H9 (cell line): ENCODE measurements around the gene GIPC2. TPM values are rescaled to one million over a fixed set of nuclear protein-coding genes. Genes with fewer than 3 reads are reported as not detected.

Source experiments
- DNase-seq: peaks from one replicate; pipeline ENCODE4 v3.0.0-alpha.2; 2017
- H2AFZ ChIP-seq: one replicate; pipeline ENCODE4 v1.6.1; 2013; ENCODE audit warnings: mild to moderate bottlenecking, low read length, control low read depth, moderate library complexity
- H2AK5ac ChIP-seq: 2 replicates; pipeline ENCODE4 v1.6.1; 2013; ENCODE audit warnings: low read length, control low read depth, mixed read lengths; ENCODE audit not compliant: insufficient read length
- H2BK120ac ChIP-seq: one replicate; pipeline ENCODE4 v1.6.1; 2013; ENCODE audit warnings: low read depth, mild to moderate bottlenecking, low read length, control low read depth, inconsistent platforms; ENCODE audit not compliant: poor library complexity, severe bottlenecking
- H2BK12ac ChIP-seq: 2 replicates; pipeline ENCODE4 v1.6.1; 2013; ENCODE audit warnings: low read length, control low read depth, mixed read lengths, low read depth; ENCODE audit not compliant: insufficient read length
- H2BK15ac ChIP-seq: 2 replicates; pipeline ENCODE4 v1.6.1; 2013; ENCODE audit warnings: low read depth, low read length, control low read depth
- H2BK20ac ChIP-seq: one replicate; pipeline ENCODE4 v1.6.1; 2013; ENCODE audit warnings: low read depth, mild to moderate bottlenecking, low read length, control low read depth, inconsistent platforms; ENCODE audit not compliant: poor library complexity, severe bottlenecking
- H2BK5ac ChIP-seq: 2 replicates; pipeline ENCODE4 v1.6.1; 2013; ENCODE audit warnings: low read length, control low read depth, mixed read lengths; ENCODE audit not compliant: insufficient read length
- H3K14ac ChIP-seq: 2 replicates; pipeline ENCODE4 v1.6.1; 2013; ENCODE audit warnings: low read length, control low read depth; ENCODE audit not compliant: insufficient read depth
- H3K18ac ChIP-seq: 2 replicates; pipeline ENCODE4 v1.6.1; 2013; ENCODE audit warnings: low read depth, mild to moderate bottlenecking, mixed read lengths, low read length, control low read depth; ENCODE audit not compliant: insufficient read length
- H3K23ac ChIP-seq: 2 replicates; pipeline ENCODE4 v1.6.1; 2013; ENCODE audit warnings: low read length, control low read depth, mixed read lengths, low read depth; ENCODE audit not compliant: insufficient read length
- H3K23me2 ChIP-seq: 2 replicates; pipeline ENCODE4 v1.6.1; 2013; ENCODE audit warnings: low read depth, mild to moderate bottlenecking, mixed read lengths, low read length, control low read depth; ENCODE audit not compliant: insufficient read length, poor library complexity, severe bottlenecking
- H3K27ac ChIP-seq: 2 replicates; pipeline ENCODE4 v1.5.1; 2013; ENCODE audit warnings: low read length, control low read depth, mixed read lengths, low read depth; ENCODE audit not compliant: insufficient read length
- H3K27me3 ChIP-seq: 2 replicates; pipeline ENCODE4 v1.6.1; 2013; ENCODE audit warnings: low read length, control low read depth, inconsistent platforms; ENCODE audit not compliant: insufficient read depth
- H3K4ac ChIP-seq: 2 replicates; pipeline ENCODE4 v1.6.1; 2013; ENCODE audit warnings: low read depth, mild to moderate bottlenecking, control low read depth, inconsistent platforms, low read length, moderate library complexity
- H3K4me1 ChIP-seq: 2 replicates; pipeline ENCODE4 v1.6.1; 2013; ENCODE audit warnings: low read length, control low read depth, inconsistent platforms; ENCODE audit not compliant: insufficient read depth
- H3K4me2 ChIP-seq: 2 replicates; pipeline ENCODE4 v1.6.1; 2013; ENCODE audit warnings: low read length, control low read depth, mixed read lengths; ENCODE audit not compliant: insufficient read length, insufficient read depth
- H3K56ac ChIP-seq: 2 replicates; pipeline ENCODE4 v1.6.1; 2013; ENCODE audit warnings: low read depth, mild to moderate bottlenecking, mixed read lengths, low read length, control low read depth; ENCODE audit not compliant: insufficient read length
- H3K79me1 ChIP-seq: 2 replicates; pipeline ENCODE4 v1.6.1; 2013; ENCODE audit warnings: low read depth, mild to moderate bottlenecking, moderate library complexity, low read length, control low read depth, inconsistent platforms; ENCODE audit not compliant: insufficient read depth, poor library complexity, severe bottlenecking
- H3K79me2 ChIP-seq: 2 replicates; pipeline ENCODE4 v1.6.1; 2013; ENCODE audit warnings: low read length, control low read depth, inconsistent platforms; ENCODE audit not compliant: insufficient read depth
- H3K9ac ChIP-seq: 2 replicates; pipeline ENCODE4 v1.6.1; 2013; ENCODE audit warnings: low read length, control low read depth, mixed read lengths; ENCODE audit not compliant: insufficient read length; ENCODE audit errors: extremely low read depth
- H3K9me3 ChIP-seq: one replicate; pipeline ENCODE4 v1.6.1; 2013; ENCODE audit warnings: low read depth, low read length, inconsistent platforms; ENCODE audit not compliant: control insufficient read depth
- H3T11ph ChIP-seq: one replicate; pipeline ENCODE4 v1.6.1; 2013; ENCODE audit warnings: mild to moderate bottlenecking, low read length, control low read depth, inconsistent platforms
- H4K20me1 ChIP-seq: one replicate; pipeline ENCODE4 v1.6.1; 2013; ENCODE audit not compliant: control insufficient read depth, insufficient read length, insufficient read depth
- H4K5ac ChIP-seq: 2 replicates; pipeline ENCODE4 v1.6.1; 2013; ENCODE audit warnings: low read depth, mild to moderate bottlenecking, mixed read lengths, low read length, control low read depth; ENCODE audit not compliant: insufficient read length
- H4K8ac ChIP-seq: replicated peaks from 2 replicates; pipeline ENCODE4 v1.6.1; 2013; ENCODE audit warnings: low read length, control low read depth, mixed read lengths, low read depth; ENCODE audit not compliant: insufficient read length
- H4K91ac ChIP-seq: 2 replicates; pipeline ENCODE4 v1.6.1; 2013; ENCODE audit warnings: low read depth, mild to moderate bottlenecking, moderate library complexity, mixed read lengths, low read length, control low read depth; ENCODE audit not compliant: insufficient read length
- H3K27ac Mint-ChIP-seq, 3 experiments: 2 replicates in 2 of 3; 3 replicates in 1 of 3; pipeline ENCODE4 v1.8.0; 2020 to 2021; ENCODE audit warnings: mixed read lengths in 3 of 3, mild to moderate bottlenecking in 1 of 3, moderate library complexity in 1 of 3
- H3K27me3 Mint-ChIP-seq: 2 replicates; pipeline ENCODE4 v1.8.0; 2021; ENCODE audit warnings: low read depth, mild to moderate bottlenecking, moderate library complexity, mixed read lengths
- H3K36me3 Mint-ChIP-seq, 3 experiments: 2 replicates in 2 of 3; 3 replicates in 1 of 3; pipeline ENCODE4 v1.8.0; 2020 to 2021; ENCODE audit warnings: low read depth in 3 of 3, mixed read lengths in 3 of 3; ENCODE audit not compliant: insufficient read depth in 1 of 3
- H3K4me1 Mint-ChIP-seq, 2 experiments: 2 replicates each; pipeline ENCODE4 v1.8.0; 2020; ENCODE audit warnings: mixed read lengths in 2 of 2
- H3K4me3 Mint-ChIP-seq, 2 experiments: 2 replicates in 1 of 2; 3 replicates in 1 of 2; pipeline ENCODE4 v1.8.0; 2020 to 2021; ENCODE audit warnings: mild to moderate bottlenecking in 2 of 2, mixed read lengths in 2 of 2, moderate library complexity in 1 of 2
- H3K9me3 Mint-ChIP-seq, 2 experiments: 2 replicates in 1 of 2; 3 replicates in 1 of 2; pipeline ENCODE4 v1.8.0; 2020; ENCODE audit warnings: mild to moderate bottlenecking in 2 of 2, mixed read lengths in 2 of 2, moderate library complexity in 1 of 2
- WGBS: extraction: QIAGEN DNeasy Blood & Tissue Kit; methylation state at CpG from one replicate; pipeline ENCODE4 v1.1.7; 2013; ENCODE audit warnings: missing lambda C conversion rate, low lambda C conversion rate, mixed read lengths; ENCODE audit not compliant: insufficient read length; ENCODE audit errors: extremely low coverage; 5-methylcytosine and 5-hydroxymethylcytosine counted together
- total RNA-seq: library from RNA; stranded (reverse); gene quantifications from 2 replicates; pipeline ENCODE4 v1.2.1, GENCODE V29; 2021
- TF ChIP-seq, protein P1 (sequence below): fragments of 200-600 bp; sonication (generic); conservative IDR thresholded peaks from 3 replicates; pipeline ENCODE4 v1.8.0; 2021; ENCODE audit warnings: antibody characterized with exemption, mild to moderate bottlenecking

The GIPC2 gene
- total RNA-seq, 1 experiment from 2014 or later = 0.85 TPM

DNA sequence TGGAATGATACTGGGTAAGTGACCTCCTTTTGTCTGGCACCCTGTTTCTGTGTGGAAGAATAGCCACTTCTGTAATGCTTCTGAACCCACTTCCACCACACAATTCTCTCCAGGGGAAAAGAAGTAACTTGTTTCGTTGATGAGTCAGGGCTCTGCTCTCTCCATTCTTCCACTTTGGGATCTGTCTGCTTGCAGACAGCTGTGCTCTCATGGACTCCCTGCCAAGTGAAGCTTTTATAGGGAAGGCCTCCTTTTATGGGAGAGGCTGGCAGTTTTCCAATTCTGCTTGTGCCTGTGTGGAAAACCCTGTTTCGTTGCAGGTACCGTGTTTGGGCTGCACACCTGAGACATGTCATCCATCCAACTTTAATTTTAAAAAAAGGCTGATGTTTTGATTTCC lies 130.7 kb downstream of the GIPC2 start:
- no peak overlapping the region for H2BK15ac ChIP-seq
- H3K9me3 ChIP-seq = no peaks in the 10 kb centered on the region
- no peak overlapping the region for H3K18ac ChIP-seq
- no peaks in the 10 kb centered on the region for H3K4me1 ChIP-seq
- H4K8ac ChIP-seq = no peak overlapping the region
- no peaks in the 10 kb centered on the region for H3K23me2 ChIP-seq
- Mint-ChIP-seq H3K4me1 (peaks cover 7 to 9% of the 10 kb centered on the region in 2 experiments), H3K9me3 (no peaks in the 10 kb centered on the region), H3K36me3 (no peaks in the 10 kb centered on the region), H3K27ac (no peak overlapping the region), H3K27me3 (no peaks in the 10 kb centered on the region), H3K4me3 (no peak overlapping the region)
- H2BK12ac ChIP-seq = no peak overlapping the region
- H3K56ac ChIP-seq = no peak overlapping the region
- no peak for DNase-seq
- H4K91ac ChIP-seq = no peak overlapping the region
- H4K5ac ChIP-seq = no peak overlapping the region
- WGBS = no CpG with 5 or more reads among the region's 3 CpGs
- H3K23ac ChIP-seq = no peak overlapping the region
- no peak overlapping the region for H3K9ac ChIP-seq
- H2AK5ac ChIP-seq = no peak overlapping the region
- no peak overlapping the region for H2BK5ac ChIP-seq
- H2BK20ac ChIP-seq = no peak overlapping the region
- no peak overlapping the region for H3T11ph ChIP-seq
- H3K14ac ChIP-seq = no peak overlapping the region
- no peak overlapping the region for H3K4ac ChIP-seq
- no peak overlapping the region for H3K27ac ChIP-seq
- H2AFZ ChIP-seq = no peak overlapping the region
- H3K79me2 ChIP-seq = no peaks in the 10 kb centered on the region
- H3K27me3 ChIP-seq = no peaks in the 10 kb centered on the region
- no peak overlapping the region for H3K4me2 ChIP-seq
- H2BK120ac ChIP-seq = no peak overlapping the region
- no peaks in the 10 kb centered on the region for H3K79me1 ChIP-seq
- TF ChIP-seq, protein P1, sequence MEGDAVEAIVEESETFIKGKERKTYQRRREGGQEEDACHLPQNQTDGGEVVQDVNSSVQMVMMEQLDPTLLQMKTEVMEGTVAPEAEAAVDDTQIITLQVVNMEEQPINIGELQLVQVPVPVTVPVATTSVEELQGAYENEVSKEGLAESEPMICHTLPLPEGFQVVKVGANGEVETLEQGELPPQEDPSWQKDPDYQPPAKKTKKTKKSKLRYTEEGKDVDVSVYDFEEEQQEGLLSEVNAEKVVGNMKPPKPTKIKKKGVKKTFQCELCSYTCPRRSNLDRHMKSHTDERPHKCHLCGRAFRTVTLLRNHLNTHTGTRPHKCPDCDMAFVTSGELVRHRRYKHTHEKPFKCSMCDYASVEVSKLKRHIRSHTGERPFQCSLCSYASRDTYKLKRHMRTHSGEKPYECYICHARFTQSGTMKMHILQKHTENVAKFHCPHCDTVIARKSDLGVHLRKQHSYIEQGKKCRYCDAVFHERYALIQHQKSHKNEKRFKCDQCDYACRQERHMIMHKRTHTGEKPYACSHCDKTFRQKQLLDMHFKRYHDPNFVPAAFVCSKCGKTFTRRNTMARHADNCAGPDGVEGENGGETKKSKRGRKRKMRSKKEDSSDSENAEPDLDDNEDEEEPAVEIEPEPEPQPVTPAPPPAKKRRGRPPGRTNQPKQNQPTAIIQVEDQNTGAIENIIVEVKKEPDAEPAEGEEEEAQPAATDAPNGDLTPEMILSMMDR = no peak
- H4K20me1 ChIP-seq = no peaks in the 10 kb centered on the region
